HG03159 (cell line): Measurements from ENCODE around the gene TRIM34.
"Not testable (repeated sequence)": the region's sequence is repeated elsewhere in the genome, so short reads cannot be mapped to it uniquely, and the experiment has no call there.

Experiments
- ATAC-seq: cut with Tn5 transposase; IDR thresholded peaks from one replicate; pipeline ENCODE4 v1.9.1; 2021; ENCODE audit warnings: mild to moderate bottlenecking, moderate library complexity; ENCODE audit not compliant: unreplicated experiment

The TRIM34 gene, protein sequence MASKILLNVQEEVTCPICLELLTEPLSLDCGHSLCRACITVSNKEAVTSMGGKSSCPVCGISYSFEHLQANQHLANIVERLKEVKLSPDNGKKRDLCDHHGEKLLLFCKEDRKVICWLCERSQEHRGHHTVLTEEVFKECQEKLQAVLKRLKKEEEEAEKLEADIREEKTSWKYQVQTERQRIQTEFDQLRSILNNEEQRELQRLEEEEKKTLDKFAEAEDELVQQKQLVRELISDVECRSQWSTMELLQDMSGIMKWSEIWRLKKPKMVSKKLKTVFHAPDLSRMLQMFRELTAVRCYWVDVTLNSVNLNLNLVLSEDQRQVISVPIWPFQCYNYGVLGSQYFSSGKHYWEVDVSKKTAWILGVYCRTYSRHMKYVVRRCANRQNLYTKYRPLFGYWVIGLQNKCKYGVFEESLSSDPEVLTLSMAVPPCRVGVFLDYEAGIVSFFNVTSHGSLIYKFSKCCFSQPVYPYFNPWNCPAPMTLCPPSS

GRCh38 chr11:5624489-5625279 is at the start of gene TRIM34:
Gene TRIM34 (plus strand): TSS chr11:5625001. CDS start chr11:5632332, 7,331 bp downstream.
- ATAC-seq, result peak; percentile 98

- no peak for ATAC-seq
These were observed 49.6 kb upstream of the TRIM34 start for GRCh38 chr11:5575152-5575551.

DNA sequence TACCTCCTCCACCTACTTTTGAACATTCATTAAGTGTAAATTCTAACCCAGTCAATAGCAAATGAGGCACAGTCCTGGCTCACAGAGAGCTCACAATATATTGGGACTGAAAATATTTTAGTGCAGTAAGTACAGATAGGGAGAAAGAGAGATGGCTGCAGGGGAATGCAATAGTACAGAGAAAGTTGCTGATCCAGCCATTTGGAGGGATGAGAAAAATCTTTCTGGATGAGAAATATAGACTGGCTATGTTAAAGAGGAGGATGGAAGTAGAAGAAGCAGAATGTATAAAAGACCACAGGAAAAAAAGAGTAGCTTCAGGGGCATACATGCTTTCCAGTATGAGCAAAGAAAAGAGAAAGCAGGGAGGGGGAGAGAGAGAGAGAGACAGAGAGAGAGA is 47.7 kb upstream of the TRIM34 start:
- ATAC-seq, result no peak

DNA sequence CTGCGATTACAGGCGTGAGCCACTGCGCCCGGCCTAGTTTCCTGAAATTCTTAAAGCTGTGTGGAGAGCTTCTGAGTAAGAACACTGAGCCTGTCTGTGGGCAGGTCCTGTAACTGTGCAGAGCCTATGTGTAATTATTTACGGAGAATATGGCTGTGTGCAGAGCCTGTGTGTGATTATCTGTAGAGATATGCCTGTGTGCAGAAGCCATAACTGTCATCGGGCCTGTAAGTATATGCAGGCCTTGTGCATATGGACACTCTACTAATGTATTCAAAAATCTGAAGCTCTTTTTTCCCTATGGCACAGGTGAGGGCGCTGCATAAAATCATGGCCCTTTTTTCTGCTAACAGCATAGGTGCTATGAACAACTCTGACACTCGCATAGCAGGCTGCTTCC is 44.2 kb upstream of the TRIM34 start, which contains the start of gene OR52B6:
Gene OR52B6 (plus strand): TSS at position 301 of the 400 bp plus-strand sequence. CDS start 0 bp downstream, at position 301.
- no peak for ATAC-seq

DNA sequence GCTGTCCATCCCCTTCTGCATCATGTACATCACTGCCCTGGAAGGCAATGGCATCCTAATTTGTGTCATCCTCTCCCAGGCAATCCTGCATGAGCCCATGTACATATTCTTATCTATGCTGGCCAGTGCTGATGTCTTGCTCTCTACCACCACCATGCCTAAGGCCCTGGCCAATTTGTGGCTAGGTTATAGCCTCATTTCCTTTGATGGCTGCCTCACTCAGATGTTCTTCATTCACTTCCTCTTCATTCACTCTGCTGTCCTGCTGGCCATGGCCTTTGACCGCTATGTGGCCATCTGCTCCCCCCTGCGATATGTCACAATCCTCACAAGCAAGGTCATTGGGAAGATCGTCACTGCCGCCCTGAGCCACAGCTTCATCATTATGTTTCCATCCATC is 43.8 kb upstream of the TRIM34 start:
- ATAC-seq, result no peak

DNA sequence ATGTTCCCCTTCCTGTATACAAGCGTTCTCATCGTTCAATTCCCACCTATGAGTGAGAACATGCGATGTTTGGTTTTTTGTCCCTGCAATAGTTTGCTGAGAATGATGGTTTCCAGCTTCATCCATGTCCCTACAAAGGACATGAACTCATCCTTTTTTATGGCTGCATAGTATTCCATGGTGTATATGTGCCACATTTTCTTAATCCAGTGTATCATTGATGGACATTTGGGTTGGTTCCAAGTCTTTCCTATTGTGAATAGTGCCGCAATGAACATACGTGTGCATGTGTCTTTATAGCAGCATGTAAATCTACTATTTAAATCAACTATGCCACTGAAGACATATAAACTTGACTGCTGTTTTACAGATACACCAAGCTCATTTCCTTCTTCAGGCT is 40.3 kb upstream of the TRIM34 start:
- not testable (repeated sequence) for ATAC-seq

DNA sequence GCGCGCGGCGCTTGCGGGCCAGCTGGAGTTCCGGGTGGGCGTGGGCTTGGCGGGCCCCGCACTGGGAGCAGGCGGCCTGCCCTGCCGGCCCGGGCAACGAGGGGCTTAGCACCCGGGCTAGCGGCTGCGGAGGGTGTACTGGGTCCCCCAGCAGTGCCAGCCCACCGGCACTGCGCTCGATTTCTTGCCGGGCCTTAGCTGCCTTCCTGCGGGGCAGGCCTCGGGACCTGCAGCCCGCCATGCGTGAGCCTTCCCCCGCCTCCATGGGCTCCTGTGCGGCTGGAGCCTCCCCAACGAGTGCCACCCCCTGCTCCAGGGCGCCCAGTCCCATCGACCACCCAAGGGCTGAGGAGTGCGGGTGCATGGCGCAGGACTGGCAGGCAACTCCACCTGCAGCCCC is 34.9 kb upstream of the TRIM34 start:
- not testable (repeated sequence) for ATAC-seq

DNA sequence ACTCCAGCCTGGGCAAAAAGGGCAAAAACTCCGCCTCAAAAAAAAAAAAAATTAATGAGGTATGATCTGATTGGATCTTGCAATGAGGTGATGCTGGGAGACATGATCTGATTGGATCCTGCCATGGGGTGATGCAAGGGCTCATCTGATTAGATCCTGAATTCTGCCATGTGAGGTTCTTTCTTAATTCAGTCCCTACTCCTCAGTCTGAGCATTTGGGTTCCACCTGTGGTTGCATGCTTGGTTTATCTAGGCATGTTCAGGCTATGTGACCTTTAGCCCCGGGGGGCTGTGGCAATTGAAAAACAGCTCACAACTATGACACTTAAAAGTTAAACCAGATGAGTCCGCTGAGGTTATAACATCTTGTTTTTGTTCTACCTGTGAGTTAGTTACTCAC is 33.2 kb upstream of the TRIM34 start:
- no peak for ATAC-seq

DNA sequence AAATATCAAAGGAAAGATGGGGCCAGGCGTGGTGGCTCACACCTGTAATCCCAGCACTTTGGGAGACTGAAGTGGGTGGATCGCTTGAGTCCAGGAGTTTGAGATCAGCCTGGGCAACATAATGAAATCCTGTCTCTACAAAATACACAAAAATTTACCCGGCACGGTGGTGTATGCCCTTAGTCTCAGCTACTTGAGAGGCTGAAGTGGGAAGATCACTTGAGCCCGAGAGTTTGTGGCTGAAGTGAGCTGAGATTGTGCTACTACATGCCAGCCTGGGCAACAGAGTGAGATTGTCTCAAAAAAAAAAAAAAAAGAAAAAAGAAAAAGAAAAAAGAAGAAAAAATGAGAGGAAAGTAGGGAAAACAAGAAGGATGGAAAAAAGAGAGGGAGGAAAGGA is 32.2 kb upstream of the TRIM34 start:
- ATAC-seq, result no peak

DNA sequence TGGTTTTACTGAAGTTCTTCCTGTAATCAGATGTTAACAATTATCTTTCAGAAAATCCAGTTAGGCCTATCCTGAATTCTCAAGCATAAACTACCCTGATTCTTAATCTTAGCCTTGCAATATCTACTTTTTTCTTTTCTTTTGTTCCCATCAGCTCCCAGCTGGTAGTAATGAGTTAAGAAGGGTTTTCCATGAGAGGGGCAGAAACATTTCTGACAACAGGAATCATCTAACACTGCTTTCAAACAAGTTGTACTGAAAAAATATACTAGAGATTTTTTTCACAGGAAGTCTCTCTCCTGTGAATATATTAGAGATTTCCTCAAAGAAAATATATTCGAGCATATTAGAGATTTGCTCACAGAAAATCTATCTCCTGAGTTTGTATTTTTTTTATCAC is 31.7 kb upstream of the TRIM34 start:
- ATAC-seq, result no peak

DNA sequence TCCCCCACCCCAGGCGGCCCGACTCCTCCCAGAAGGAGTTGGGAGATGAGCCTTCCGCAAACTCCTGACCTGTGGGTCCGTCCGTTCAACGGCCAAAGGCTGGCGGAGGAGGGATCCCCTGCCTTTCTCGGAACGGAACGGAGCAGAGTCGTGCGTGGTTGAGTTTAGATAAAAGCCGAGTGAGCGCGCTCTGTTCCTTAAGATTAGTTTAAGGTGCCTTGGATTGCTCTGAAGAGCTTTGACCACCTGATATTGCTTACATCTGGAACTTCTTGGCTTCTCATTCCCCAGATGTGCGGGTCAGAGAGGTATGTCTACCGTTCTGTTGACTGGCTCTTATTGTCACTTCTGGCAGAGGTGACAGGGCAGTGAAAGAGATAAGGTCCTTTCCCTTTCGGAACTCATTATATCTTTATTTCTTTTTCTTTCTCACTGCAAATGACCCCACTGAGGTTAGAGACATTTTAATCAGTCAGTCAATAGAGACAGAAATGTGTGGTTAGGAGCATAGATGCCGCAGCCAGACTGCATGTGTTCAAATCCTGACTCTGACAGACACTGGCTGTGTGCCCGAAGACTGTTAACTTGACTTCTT is 28.1 kb upstream of the TRIM34 start, which contains the start of gene TRIM6:
Gene TRIM6 (plus strand): TSS at position 31 of the 595 bp plus-strand sequence. CDS start 261 bp downstream, at position 292.
- ATAC-seq, result peak; percentile 51

DNA sequence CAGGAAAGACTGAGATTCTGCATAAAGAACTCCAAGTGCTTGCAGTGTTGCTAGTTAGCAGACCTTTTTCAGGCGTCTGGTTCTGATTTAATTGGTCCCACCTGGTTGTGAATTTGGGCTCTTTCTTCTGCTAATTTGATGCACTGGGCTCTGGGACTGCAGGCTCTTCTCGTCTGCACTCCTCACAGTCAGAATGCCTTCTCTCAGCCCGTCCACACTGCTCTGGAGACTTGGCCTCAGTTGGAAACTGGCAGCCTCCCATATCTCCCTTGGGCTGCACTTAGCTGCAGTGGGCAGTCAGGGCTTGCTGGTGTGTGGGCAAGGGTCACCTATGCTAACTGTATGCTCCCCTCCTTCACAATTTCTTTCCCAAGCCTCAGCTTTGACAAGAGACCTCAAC is 26.8 kb upstream of the TRIM34 start:
- ATAC-seq, result no peak

DNA sequence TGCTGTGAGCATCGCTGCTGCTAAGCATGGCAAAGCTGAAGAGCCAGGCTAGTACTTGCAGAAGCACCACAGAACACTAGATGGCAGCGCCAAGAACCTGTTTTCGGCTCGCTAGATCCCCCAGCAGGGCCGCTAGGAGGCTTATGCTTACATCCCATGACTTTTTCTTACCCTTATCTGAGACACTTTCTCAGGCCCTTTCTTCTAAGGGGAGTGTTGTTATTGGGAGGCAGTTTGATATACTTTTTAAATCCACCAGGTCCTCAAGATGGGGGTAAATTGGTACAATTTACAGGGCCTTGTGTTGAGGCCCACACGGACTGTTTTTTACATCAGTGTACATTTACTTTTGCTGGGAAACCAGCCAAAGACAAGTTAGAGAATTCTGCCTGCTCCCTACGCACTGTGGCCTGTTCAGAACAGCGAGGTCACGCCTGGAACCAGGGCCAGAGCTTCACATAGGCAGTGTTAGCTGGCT is 24.4 kb upstream of the TRIM34 start:
- peak; percentile 86 for ATAC-seq

GRCh38 chr11:5602791-5603190 is 22.0 kb upstream of the TRIM34 start:
- ATAC-seq, result not testable (repeated sequence)

DNA sequence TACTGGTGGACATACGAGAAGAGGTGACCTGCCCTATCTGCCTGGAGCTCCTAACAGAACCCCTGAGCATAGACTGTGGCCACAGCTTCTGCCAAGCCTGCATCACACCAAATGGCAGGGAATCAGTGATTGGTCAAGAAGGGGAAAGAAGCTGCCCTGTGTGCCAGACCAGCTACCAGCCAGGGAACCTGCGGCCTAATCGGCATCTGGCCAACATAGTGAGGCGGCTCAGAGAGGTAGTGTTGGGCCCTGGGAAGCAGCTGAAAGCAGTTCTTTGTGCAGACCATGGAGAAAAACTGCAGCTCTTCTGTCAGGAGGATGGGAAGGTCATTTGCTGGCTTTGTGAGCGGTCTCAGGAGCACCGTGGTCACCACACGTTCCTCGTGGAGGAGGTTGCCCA is 21.5 kb upstream of the TRIM34 start:
- ATAC-seq, result no peak

DNA sequence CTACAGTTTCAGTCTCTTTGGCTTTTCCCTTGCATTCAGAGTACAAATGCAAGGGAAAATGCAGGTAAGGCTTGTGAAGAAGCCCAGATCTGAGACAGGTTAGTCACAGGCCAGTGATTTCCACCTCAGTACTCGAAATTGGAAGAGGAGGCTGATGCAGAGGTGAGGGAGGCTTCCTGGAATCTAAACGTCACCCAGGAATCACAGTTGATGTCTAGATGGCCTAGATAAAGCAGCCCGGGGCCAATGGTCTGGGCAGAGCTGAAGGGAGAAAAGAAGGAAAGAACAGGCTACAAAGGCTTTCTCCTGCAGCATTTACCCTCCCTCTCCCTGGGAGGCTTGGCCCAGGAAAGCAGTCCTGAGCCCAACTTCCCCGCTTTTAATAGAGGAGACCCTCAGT is 19.9 kb upstream of the TRIM34 start:
- ATAC-seq, result no peak

- ATAC-seq, result no peak
These were observed 19.0 kb upstream of the TRIM34 start for GRCh38 chr11:5605849-5606248.

DNA sequence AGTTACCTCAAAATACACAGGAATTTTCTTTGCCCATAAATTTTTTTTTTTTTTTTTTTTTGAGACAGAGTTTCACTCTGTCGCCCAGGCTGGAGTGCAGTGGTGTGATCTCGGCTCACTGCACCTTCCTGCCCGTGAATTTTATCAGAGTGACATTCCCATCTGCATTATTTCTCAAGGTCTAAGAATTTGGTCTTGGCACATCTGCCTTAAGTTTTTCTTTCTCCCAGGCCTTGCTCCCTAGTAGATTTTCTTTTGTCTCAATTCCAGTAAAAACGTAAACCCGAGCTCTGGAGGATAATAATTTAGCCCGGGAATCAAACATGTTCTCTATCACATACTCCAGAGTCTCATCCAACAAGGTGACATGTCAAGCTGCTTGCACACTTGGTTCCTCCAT is 16.0 kb upstream of the TRIM34 start:
- no peak for ATAC-seq

GRCh38 chr11:5610446-5610845 is 14.4 kb upstream of the TRIM34 start:
- ATAC-seq, result no peak

DNA sequence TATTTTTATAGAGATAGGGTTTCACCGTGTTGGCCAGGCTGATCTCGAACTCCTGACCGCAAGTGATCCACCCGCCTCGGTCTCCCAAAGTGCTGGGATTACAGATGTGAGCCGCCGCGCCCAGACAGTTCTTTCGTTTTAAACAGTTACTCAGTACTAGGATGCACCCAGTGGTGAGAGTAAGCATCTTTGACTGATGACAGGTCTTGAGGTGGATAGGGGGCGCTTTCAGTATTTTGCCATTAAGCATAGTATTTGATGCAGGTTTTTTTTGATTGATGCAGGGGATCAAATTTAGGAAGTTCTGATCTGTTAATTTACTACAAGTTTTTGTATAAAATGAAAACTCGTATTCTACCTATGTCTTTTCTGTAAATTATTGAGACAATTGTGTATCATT is 13.2 kb upstream of the TRIM34 start:
- no peak for ATAC-seq

DNA sequence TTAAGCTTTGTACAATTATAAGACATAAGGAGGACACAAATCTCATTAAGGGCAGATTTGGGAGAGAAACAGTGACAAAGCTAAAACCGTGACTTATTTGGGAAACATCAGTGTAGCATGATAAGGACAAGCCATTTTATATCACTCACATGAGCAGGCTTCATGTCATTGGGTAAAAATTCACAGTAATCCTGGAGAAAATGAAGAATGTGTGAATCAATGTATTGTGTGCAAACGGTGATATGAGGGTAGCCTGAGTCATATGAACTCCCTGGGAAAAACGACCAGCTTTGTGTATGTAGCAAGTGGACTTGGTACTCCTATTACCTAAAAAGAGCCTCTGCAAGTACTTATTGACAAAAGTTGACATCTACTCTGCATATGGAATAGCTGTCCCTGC is 6.0 kb upstream of the TRIM34 start:
- ATAC-seq, result no peak
